H1 (cell line): Measurements from ENCODE around the gene ADCY2. TPM values are rescaled to one million over a fixed set of nuclear protein-coding genes. Genes with fewer than 3 reads are reported as not detected.

ENCODE experiments used
- CTCF ChIA-PET: fragments of 300-600 bp; sonication (Branson Sonifier 250); formaldehyde crosslinking; loops from one replicate; lab custom pipeline; 2021; ENCODE audit not compliant: partially characterized antibody; lab: Charles Lee
- POLR2A ChIA-PET: fragments of 300-600 bp; sonication (Branson Sonifier 250); formaldehyde crosslinking; loops from one replicate; lab custom pipeline; 2021; ENCODE audit warnings: inconsistent platforms; ENCODE audit not compliant: partially characterized antibody; lab: Charles Lee
- DNase-seq, 2 experiments: peaks; one replicate each; pipeline versions ENCODE4 v3.0.0 to v3.0.0-alpha.2; 2010 to 2022; ENCODE audit warnings: low spot score in 2 of 2, low read depth in 1 of 2, mixed read lengths in 1 of 2
- FAIRE-seq: peaks from 2 replicates; lab custom pipeline; 2011; peaks lifted over from hg19 to GRCh38; lab: Jason Lieb, UNC
- H2AFZ ChIP-seq: 2 replicates; pipeline ENCODE4 v1.8.1; 2012; ENCODE audit warnings: low read length, inconsistent platforms
- H2AK5ac ChIP-seq: 2 replicates; pipeline ENCODE4 v1.6.1; 2013; ENCODE audit warnings: low read depth, low read length
- H2BK120ac ChIP-seq: replicated peaks from 2 replicates; pipeline ENCODE3; 2013; ENCODE audit warnings: low read depth, low read length, inconsistent platforms
- H2BK12ac ChIP-seq: 2 replicates; pipeline ENCODE4 v1.6.1; 2013; ENCODE audit warnings: low read depth, low read length
- H2BK15ac ChIP-seq: 2 replicates; pipeline ENCODE4 v1.6.1; 2013; ENCODE audit warnings: low read length
- H2BK20ac ChIP-seq: 2 replicates; pipeline ENCODE4 v1.6.1; 2013; ENCODE audit warnings: low read length
- H2BK5ac ChIP-seq: 2 replicates; pipeline ENCODE4 v1.6.1; 2013; ENCODE audit warnings: low read depth, low read length
- H3K14ac ChIP-seq: 2 replicates; pipeline ENCODE4 v1.6.1; 2013; ENCODE audit warnings: inconsistent platforms; ENCODE audit not compliant: insufficient read length
- H3K18ac ChIP-seq: 2 replicates; pipeline ENCODE4 v1.6.1; 2013; ENCODE audit warnings: low read length; ENCODE audit errors: extremely low read depth
- H3K23ac ChIP-seq: 2 replicates; pipeline ENCODE4 v1.6.1; 2013; ENCODE audit warnings: inconsistent platforms; ENCODE audit not compliant: insufficient read length
- H3K23me2 ChIP-seq: 2 replicates; pipeline ENCODE4 v1.6.1; 2013; ENCODE audit warnings: low read depth, low read length
- H3K27ac ChIP-seq: 2 replicates; pipeline ENCODE4 v1.6.1; 2011; ENCODE audit warnings: low read depth, low read length, inconsistent platforms
- H3K27me3 ChIP-seq, 4 experiments: replicated peaks in 1 of 4; 1 replicate in 1 of 4; 2 replicates in 3 of 4; pipeline versions ENCODE4 v1.6.1 to v1.8.1; 2011 to 2013; ENCODE audit warnings: low read length in 3 of 4, mild to moderate bottlenecking in 3 of 4, inconsistent platforms in 2 of 4, mixed read lengths in 2 of 4, moderate library complexity in 1 of 4; ENCODE audit not compliant: control insufficient read depth in 3 of 4, insufficient read depth in 3 of 4; ENCODE audit errors: extremely low read depth in 1 of 4
- H3K36me3 ChIP-seq, 4 experiments: 2 replicates each; pipeline versions ENCODE4 v1.6.1 to v1.8.1; 2011 to 2013; ENCODE audit warnings: mild to moderate bottlenecking in 4 of 4, low read length in 3 of 4, moderate library complexity in 2 of 4, control low read depth in 1 of 4, inconsistent platforms in 1 of 4; ENCODE audit not compliant: insufficient read depth in 4 of 4, control insufficient read depth in 2 of 4
- H3K4ac ChIP-seq: replicated peaks from 2 replicates; pipeline ENCODE3; 2013; ENCODE audit warnings: low read length, low read depth, mixed read lengths, inconsistent platforms; ENCODE audit not compliant: insufficient read length
- H3K4me1 ChIP-seq, 4 experiments: replicated peaks in 1 of 4; 1 replicate in 1 of 4; 2 replicates in 3 of 4; pipeline versions ENCODE4 v1.6.1 to v1.8.1; 2011 to 2013; ENCODE audit warnings: low read length in 3 of 4, inconsistent platforms in 2 of 4, mixed read lengths in 1 of 4; ENCODE audit not compliant: insufficient read depth in 4 of 4, control insufficient read depth in 3 of 4
- H3K4me2 ChIP-seq, 2 experiments: 2 replicates each; pipeline versions ENCODE4 v1.6.1 to v1.8.1; 2011 to 2013; ENCODE audit warnings: low read depth in 2 of 2, low read length in 2 of 2, control low read depth in 1 of 2, inconsistent platforms in 1 of 2, mild to moderate bottlenecking in 1 of 2; ENCODE audit not compliant: insufficient read depth in 1 of 2
- H3K4me3 ChIP-seq, 4 experiments: fragments of 200-600, 300-600 bp in 1 of 4; sonication (generic), shearing (Covaris generic), sonication (Bioruptor Twin) in 1 of 4; 2 replicates each; pipeline versions ENCODE4 v1.5.1 to v1.8.1; 2011 to 2016; ENCODE audit warnings: low read length in 4 of 4, low read depth in 3 of 4, control low read depth in 2 of 4, inconsistent platforms in 2 of 4, mild to moderate bottlenecking in 2 of 4, mixed read lengths in 1 of 4, moderate library complexity in 1 of 4; ENCODE audit not compliant: insufficient read depth in 2 of 4; ENCODE audit errors: extremely low read depth in 1 of 4
- H3K56ac ChIP-seq: replicated peaks from 2 replicates; pipeline ENCODE3; 2013; ENCODE audit warnings: low read depth, mild to moderate bottlenecking, mixed read lengths, low read length, inconsistent platforms; ENCODE audit not compliant: insufficient read length
- H3K79me1 ChIP-seq: 2 replicates; pipeline ENCODE4 v1.6.1; 2013; ENCODE audit warnings: low read depth, low read length, control low read depth
- H3K79me2 ChIP-seq, 2 experiments: 2 replicates each; pipeline versions ENCODE4 v1.6.1 to v1.8.1; 2012 to 2013; ENCODE audit warnings: low read length in 2 of 2, mild to moderate bottlenecking in 2 of 2, inconsistent platforms in 1 of 2; ENCODE audit not compliant: insufficient read depth in 2 of 2, control insufficient read depth in 1 of 2
- H3K9ac ChIP-seq, 4 experiments: replicated peaks in 1 of 4; 1 replicate in 1 of 4; 2 replicates in 3 of 4; pipeline versions ENCODE4 v1.6.1 to v1.8.1; 2011 to 2013; ENCODE audit warnings: low read depth in 3 of 4, low read length in 3 of 4, control low read depth in 2 of 4, mild to moderate bottlenecking in 2 of 4, moderate library complexity in 2 of 4, inconsistent platforms in 1 of 4; ENCODE audit errors: extremely low read depth in 1 of 4
- H3K9me3 ChIP-seq, 2 experiments: 2 replicates each; pipeline versions ENCODE4 v1.6.1 to v1.8.1; 2012 to 2013; ENCODE audit warnings: mild to moderate bottlenecking in 2 of 2, moderate library complexity in 2 of 2, control low read depth in 1 of 2, inconsistent platforms in 1 of 2, low read depth in 1 of 2, low read length in 1 of 2, mixed read lengths in 1 of 2; ENCODE audit not compliant: insufficient read depth in 2 of 2
- H4K20me1 ChIP-seq, 2 experiments: replicated peaks in 1 of 2; 2 replicates each; pipeline versions ENCODE3 to v1.8.1; 2011 to 2013; ENCODE audit warnings: inconsistent platforms in 2 of 2, low read length in 2 of 2, mild to moderate bottlenecking in 1 of 2; ENCODE audit not compliant: insufficient read depth in 2 of 2, control insufficient read depth in 1 of 2
- H4K5ac ChIP-seq: 2 replicates; pipeline ENCODE4 v1.6.1; 2013; ENCODE audit warnings: low read length, low read depth, mixed read lengths, inconsistent platforms; ENCODE audit not compliant: insufficient read length
- H4K8ac ChIP-seq: 2 replicates; pipeline ENCODE4 v1.8.0; 2013; ENCODE audit warnings: mild to moderate bottlenecking, moderate library complexity, low read length, inconsistent platforms; ENCODE audit not compliant: insufficient read depth; ENCODE audit errors: extremely low read depth
- H4K91ac ChIP-seq: replicated peaks from 2 replicates; pipeline ENCODE3; 2013; ENCODE audit warnings: low read length, mixed read lengths, inconsistent platforms; ENCODE audit not compliant: insufficient read length
- SIN3A ChIP-seq, 2 experiments: IDR thresholded peaks in 1 of 2; conservative IDR thresholded peaks in 1 of 2; 2 replicates each; pipeline ENCODE4 v1.6.1; 2011 to 2012; ENCODE audit warnings: low read length in 2 of 2, improper control_type of control experiment in 1 of 2, low read depth in 1 of 2, mild to moderate bottlenecking in 1 of 2
- TBP ChIP-seq: IDR thresholded peaks from 2 replicates; pipeline ENCODE4 v1.6.1; 2011; ENCODE audit warnings: low read depth, low read length, improper control_type of control experiment
- WGBS, 2 experiments: shearing (Covaris generic) in 1 of 2; methylation state at CpG; one replicate each; pipeline versions ENCODE4 v1.1.6 to v1.1.7; 2013 to 2015; ENCODE audit warnings: low lambda C conversion rate in 2 of 2, mixed read lengths in 2 of 2, inconsistent platforms in 1 of 2, low coverage in 1 of 2, missing lambda C conversion rate in 1 of 2; ENCODE audit not compliant: insufficient replicate concordance in 2 of 2, insufficient coverage in 1 of 2, insufficient read length in 1 of 2; ENCODE audit errors: extremely low coverage in 1 of 2, missing lambda C conversion rate in 1 of 2; 5-methylcytosine and 5-hydroxymethylcytosine counted together
- polyA plus RNA-seq, 7 experiments: library from polyadenylated mRNA; depleted of rRNA in 3 of 7; stranded (reverse) in 5 of 7; unstranded in 2 of 7; fragments of >200 nt in 5 of 7; fragments of 200-250 nt in 2 of 7; gene quantifications; 1 replicate in 5 of 7; 2 replicates in 1 of 7; 4 replicates in 1 of 7; pipeline versions ENCODE4 v1.2.1 to v1.2.3, GENCODE V29; 2011 to 2013; ENCODE audit warnings: missing spikeins in 2 of 7, mixed read lengths in 2 of 7
- total RNA-seq: library from RNA; stranded (reverse); fragmentation: NEBNext Ultra II Directional; extraction: Animal tissue kit (Norgen Biotek cat#: 25700); gene quantifications from 2 replicates; pipeline ENCODE4 v1.2.1, GENCODE V29; 2021

ADCY2 gene
- total and polyA plus RNA-seq, 2 of the 8 experiments (the other 6 are each of a cell fraction or from before 2014, with no cell fraction given): 35.8 to 122 TPM

- no peak overlapping the region for H3K14ac ChIP-seq
- H3K4me1 ChIP-seq: peaks cover 0 to 4% (median 0%) of the 10 kb centered on the region in 4 experiments; a peak in 2 of 7 replicates
- H2AK5ac ChIP-seq: no peak overlapping the region
- H4K20me1 ChIP-seq: peaks cover 9 to 15% of the 10 kb centered on the region in 2 experiments
- H3K27me3 ChIP-seq: no peaks in the 10 kb centered on the region
- H3K4me3 ChIP-seq: no peak overlapping the region
- TF ChIP-seq SIN3A (conservative IDR thresholded peaks at IDR 0.05 in 1 of 2, IDR thresholded peaks at IDR 0.05 in 1 of 2; ENCODE audit: low read depth in 1 of 2, low read length in 2 of 2) (no peak), TBP (no peak)
- no peak overlapping the region for H3K4me2 ChIP-seq
- H2BK120ac ChIP-seq: no peak overlapping the region
- H4K91ac ChIP-seq: no peak overlapping the region
- H3K23me2 ChIP-seq: peaks cover 7% of the 10 kb centered on the region
- peaks cover 20 to 64% of the 10 kb centered on the region in 2 experiments for H3K79me2 ChIP-seq
- no peak overlapping the region for H3K18ac ChIP-seq
- 86% methylated on average over 4 of the region's 4 CpGs; no CpG with 5 or more reads in 1 of the 2 experiments for WGBS, 2 experiments
- no peak overlapping the region for H2BK5ac ChIP-seq
- H3K27ac ChIP-seq: no peak overlapping the region
- no peak overlapping the region for H3K4ac ChIP-seq
- no peak overlapping the region for H3K9ac ChIP-seq
- ChIA-PET POLR2A (interaction anchor here (1.0 kb wide), 1 partner anchor 9 kb away, joined by 3 read pairs; no protein-coding TSS in a partner anchor), CTCF (interaction anchor here (1.3 to 5.4 kb wide), 4 partner anchors 14 to 124 kb away, joined by 4 to 25 read pairs (median 8); no protein-coding TSS in a partner anchor)
- no peak overlapping the region for H4K8ac ChIP-seq
- no peak overlapping the region for H4K5ac ChIP-seq
- H3K56ac ChIP-seq: no peak overlapping the region
- H3K36me3 ChIP-seq: peaks cover 4 to 43% (median 22%) of the 10 kb centered on the region in 4 experiments
- H2BK20ac ChIP-seq: no peak overlapping the region
- no peak overlapping the region for H2AFZ ChIP-seq
- H3K9me3 ChIP-seq: no peaks in the 10 kb centered on the region
- H2BK15ac ChIP-seq: no peak overlapping the region
- FAIRE-seq (no peak), DNase-seq (no peak)
- H3K79me1 ChIP-seq: peaks cover 5% of the 10 kb centered on the region
- H3K23ac ChIP-seq: no peak overlapping the region
- no peak overlapping the region for H2BK12ac ChIP-seq
These were observed 476.7 kb downstream of the ADCY2 start for GRCh38 chr5:7872517-7873130.
